ENCODE data around the gene ARHGEF10L.

Gene ARHGEF10L

GRCh38 chr1:17661546-17662157, 122.2 kb downstream of the ARHGEF10L start:
- no peak overlapping the region for H3K4me3 ChIP-seq (ENCODE audit: low read length)
- H3K9me3 ChIP-seq (ENCODE audit: control insufficient read depth, low read length) = no peaks in the 10 kb centered on the region
- DNase-seq (ENCODE audit: low read depth) = peak; percentile 76
- H3K27me3 ChIP-seq (replicated peaks; ENCODE audit: control insufficient read depth, insufficient read depth, low read length) = no peaks in the 10 kb centered on the region
- H3K9ac ChIP-seq (ENCODE audit: low read length) = no peak overlapping the region
- H3K36me3 ChIP-seq (ENCODE audit: control insufficient read depth, insufficient read depth, low read length, severe bottlenecking) = peaks cover 62% of the 10 kb centered on the region
- no peaks in the 10 kb centered on the region for H3K4me1 ChIP-seq (ENCODE audit: control insufficient read depth, insufficient read depth, low read length)

- Histone ChIP-seq H3K9me3 (ENCODE audit: control insufficient read depth, low read length) (no peaks in the 10 kb centered on the region), H3K9ac (ENCODE audit: low read length) (no peak overlapping the region), H3K4me3 (ENCODE audit: low read length) (no peak overlapping the region), H3K36me3 (ENCODE audit: control insufficient read depth, insufficient read depth, low read length, severe bottlenecking) (peaks cover 55% of the 10 kb centered on the region), H3K27me3 (replicated peaks; ENCODE audit: control insufficient read depth, insufficient read depth, low read length) (no peaks in the 10 kb centered on the region), H3K4me1 (ENCODE audit: control insufficient read depth, insufficient read depth, low read length) (no peaks in the 10 kb centered on the region)
- no peak for DNase-seq (ENCODE audit: low read depth)
Observed at GRCh38 chr1:17662296-17662695, 122.8 kb downstream of the ARHGEF10L start.

GRCh38 chr1:17662786-17663185, 123.3 kb downstream of the ARHGEF10L start:
- H3K9me3 ChIP-seq (ENCODE audit: control insufficient read depth, low read length) = no peaks in the 10 kb centered on the region
- H3K9ac ChIP-seq (ENCODE audit: low read length) = no peak overlapping the region
- no peaks in the 10 kb centered on the region for H3K27me3 ChIP-seq (replicated peaks; ENCODE audit: control insufficient read depth, insufficient read depth, low read length)
- no peak overlapping the region for H3K4me3 ChIP-seq (ENCODE audit: low read length)
- H3K4me1 ChIP-seq (ENCODE audit: control insufficient read depth, insufficient read depth, low read length) = no peaks in the 10 kb centered on the region
- peaks cover 53% of the 10 kb centered on the region for H3K36me3 ChIP-seq (ENCODE audit: control insufficient read depth, insufficient read depth, low read length, severe bottlenecking)
- no peak for DNase-seq (ENCODE audit: low read depth)

- Histone ChIP-seq H3K4me3 (ENCODE audit: low read length) (no peak overlapping the region), H3K27me3 (replicated peaks; ENCODE audit: control insufficient read depth, insufficient read depth, low read length) (no peaks in the 10 kb centered on the region), H3K36me3 (ENCODE audit: control insufficient read depth, insufficient read depth, low read length, severe bottlenecking) (peaks cover 50% of the 10 kb centered on the region), H3K9me3 (ENCODE audit: control insufficient read depth, low read length) (no peaks in the 10 kb centered on the region), H3K9ac (ENCODE audit: low read length) (no peak overlapping the region), H3K4me1 (ENCODE audit: control insufficient read depth, insufficient read depth, low read length) (no peaks in the 10 kb centered on the region)
- DNase-seq (ENCODE audit: low read depth) = no peak
Observed at GRCh38 chr1:17663646-17664045, 124.1 kb downstream of the ARHGEF10L start.

- Histone ChIP-seq H3K9ac (ENCODE audit: low read length) (no peak overlapping the region), H3K4me1 (ENCODE audit: control insufficient read depth, insufficient read depth, low read length) (no peaks in the 10 kb centered on the region), H3K4me3 (ENCODE audit: low read length) (no peak overlapping the region), H3K27me3 (replicated peaks; ENCODE audit: control insufficient read depth, insufficient read depth, low read length) (no peaks in the 10 kb centered on the region), H3K9me3 (ENCODE audit: control insufficient read depth, low read length) (no peaks in the 10 kb centered on the region), H3K36me3 (ENCODE audit: control insufficient read depth, insufficient read depth, low read length, severe bottlenecking) (peaks cover 44% of the 10 kb centered on the region)
- DNase-seq (ENCODE audit: low read depth) = no peak
Observed at GRCh38 chr1:17664322-17664721, 124.8 kb downstream of the ARHGEF10L start.

- H3K9me3 ChIP-seq (ENCODE audit: control insufficient read depth, low read length) = no peaks in the 10 kb centered on the region
- peaks cover 41% of the 10 kb centered on the region for H3K36me3 ChIP-seq (ENCODE audit: control insufficient read depth, insufficient read depth, low read length, severe bottlenecking)
- no peaks in the 10 kb centered on the region for H3K27me3 ChIP-seq (replicated peaks; ENCODE audit: control insufficient read depth, insufficient read depth, low read length)
- H3K9ac ChIP-seq (ENCODE audit: low read length) = no peak overlapping the region
- no peak overlapping the region for H3K4me3 ChIP-seq (ENCODE audit: low read length)
- H3K4me1 ChIP-seq (ENCODE audit: control insufficient read depth, insufficient read depth, low read length) = no peaks in the 10 kb centered on the region
- no peak for DNase-seq (ENCODE audit: low read depth)
Observed at GRCh38 chr1:17665054-17665453, 125.6 kb downstream of the ARHGEF10L start.

- peak; percentile 5 for DNase-seq (ENCODE audit: low read depth)
- Histone ChIP-seq H3K4me1 (ENCODE audit: control insufficient read depth, insufficient read depth, low read length) (no peaks in the 10 kb centered on the region), H3K27me3 (replicated peaks; ENCODE audit: control insufficient read depth, insufficient read depth, low read length) (no peaks in the 10 kb centered on the region), H3K36me3 (ENCODE audit: control insufficient read depth, insufficient read depth, low read length, severe bottlenecking) (peaks cover 38% of the 10 kb centered on the region), H3K4me3 (ENCODE audit: low read length) (no peak overlapping the region), H3K9ac (ENCODE audit: low read length) (no peak overlapping the region), H3K9me3 (ENCODE audit: control insufficient read depth, low read length) (no peaks in the 10 kb centered on the region)
Observed at GRCh38 chr1:17665950-17666720, 126.6 kb downstream of the ARHGEF10L start.

- H3K4me3 ChIP-seq (ENCODE audit: low read length) = no peak overlapping the region
- no peaks in the 10 kb centered on the region for H3K4me1 ChIP-seq (ENCODE audit: control insufficient read depth, insufficient read depth, low read length)
- H3K9me3 ChIP-seq (ENCODE audit: control insufficient read depth, low read length) = no peaks in the 10 kb centered on the region
- H3K9ac ChIP-seq (ENCODE audit: low read length) = no peak overlapping the region
- H3K36me3 ChIP-seq (ENCODE audit: control insufficient read depth, insufficient read depth, low read length, severe bottlenecking) = peaks cover 35% of the 10 kb centered on the region
- H3K27me3 ChIP-seq (replicated peaks; ENCODE audit: control insufficient read depth, insufficient read depth, low read length) = no peaks in the 10 kb centered on the region
- DNase-seq (ENCODE audit: low read depth) = no peak
Observed at GRCh38 chr1:17667641-17668040, 128.1 kb downstream of the ARHGEF10L start.

GRCh38 chr1:17668195-17668594, 128.7 kb downstream of the ARHGEF10L start:
- H3K4me3 ChIP-seq (ENCODE audit: low read length) = no peak overlapping the region
- no peaks in the 10 kb centered on the region for H3K27me3 ChIP-seq (replicated peaks; ENCODE audit: control insufficient read depth, insufficient read depth, low read length)
- H3K9me3 ChIP-seq (ENCODE audit: control insufficient read depth, low read length) = no peaks in the 10 kb centered on the region
- no peaks in the 10 kb centered on the region for H3K4me1 ChIP-seq (ENCODE audit: control insufficient read depth, insufficient read depth, low read length)
- no peak overlapping the region for H3K9ac ChIP-seq (ENCODE audit: low read length)
- DNase-seq (ENCODE audit: low read depth) = no peak
- peaks cover 35% of the 10 kb centered on the region for H3K36me3 ChIP-seq (ENCODE audit: control insufficient read depth, insufficient read depth, low read length, severe bottlenecking)

GRCh38 chr1:17668624-17669175, 129.2 kb downstream of the ARHGEF10L start:
- no peaks in the 10 kb centered on the region for H3K4me1 ChIP-seq (ENCODE audit: control insufficient read depth, insufficient read depth, low read length)
- H3K9me3 ChIP-seq (ENCODE audit: control insufficient read depth, low read length) = no peaks in the 10 kb centered on the region
- no peaks in the 10 kb centered on the region for H3K27me3 ChIP-seq (replicated peaks; ENCODE audit: control insufficient read depth, insufficient read depth, low read length)
- H3K9ac ChIP-seq (ENCODE audit: low read length) = no peak overlapping the region
- H3K36me3 ChIP-seq (ENCODE audit: control insufficient read depth, insufficient read depth, low read length, severe bottlenecking) = peaks cover 33% of the 10 kb centered on the region
- no peak for DNase-seq (ENCODE audit: low read depth)
- H3K4me3 ChIP-seq (ENCODE audit: low read length) = no peak overlapping the region

GRCh38 chr1:17669305-17669704, 129.8 kb downstream of the ARHGEF10L start:
- Histone ChIP-seq H3K4me3 (ENCODE audit: low read length) (no peak overlapping the region), H3K9ac (ENCODE audit: low read length) (no peak overlapping the region), H3K36me3 (ENCODE audit: control insufficient read depth, insufficient read depth, low read length, severe bottlenecking) (peaks cover 29% of the 10 kb centered on the region), H3K27me3 (replicated peaks; ENCODE audit: control insufficient read depth, insufficient read depth, low read length) (no peaks in the 10 kb centered on the region), H3K9me3 (ENCODE audit: control insufficient read depth, low read length) (no peaks in the 10 kb centered on the region), H3K4me1 (ENCODE audit: control insufficient read depth, insufficient read depth, low read length) (no peaks in the 10 kb centered on the region)
- no peak for DNase-seq (ENCODE audit: low read depth)

Data from adipocyte (in vitro differentiated cells).